RWPE1 (cell line): ENCODE measurements around the gene TRMT1L.

Experiments
- CTCF ChIA-PET: fragments of 350-600 bp; sonication (Branson Sonifier 250); formaldehyde crosslinking; extraction: SDS; loops from one replicate; lab custom pipeline; 2021; lab: Yijun Ruan, JAX
- POLR2A ChIA-PET: fragments of 400-600 bp; formaldehyde crosslinking; extraction: SDS; loops from one replicate; lab custom pipeline; 2020; ENCODE audit warnings: antibody characterized with exemption; ENCODE audit not compliant: low non-redundant PET; lab: Yijun Ruan, JAX
- DNase-seq: peaks from one replicate; pipeline ENCODE4 v3.0.0; 2012; ENCODE audit warnings: low spot score
- H3K27ac ChIP-seq: fragments of 450-650 bp; 2 replicates; pipeline ENCODE4 v1.5.1; 2017
- CTCF ChIP-seq: fragments of 450-650 bp; conservative IDR thresholded peaks from 2 replicates; pipeline ENCODE4 v1.5.1; 2017; ENCODE audit warnings: low read depth, mild to moderate bottlenecking

TRMT1L gene

GRCh38 chr1:185069202-185069772 lies 87.5 kb downstream of the TRMT1L start:
- no peak overlapping the region for H3K27ac ChIP-seq
- ChIA-PET POLR2A (interaction anchor here (0.6 kb wide), 1 partner anchor 53 kb away, joined by 4 read pairs; no protein-coding TSS in a partner anchor), CTCF (interaction anchor here (0.6 kb wide), 2 partner anchors 13 to 669 kb away, joined by 3 to 5 read pairs; no protein-coding TSS in a partner anchor)
- DNase-seq = no peak
- no peak for TF ChIP-seq CTCF

- TF ChIP-seq CTCF = no peak
- ChIA-PET CTCF (no interaction called here), POLR2A (no interaction called here)
Observed at GRCh38 chr1:185068341-185068740, 88.4 kb downstream of the TRMT1L start.

More at GRCh38 chr1:185068341-185068740, 88.4 kb downstream of the TRMT1L start:
- DNase-seq = no peak
- no peak overlapping the region for H3K27ac ChIP-seq
